ENCODE data around the gene PTGFR. TPM values are rescaled to one million over a fixed set of nuclear protein-coding genes. Genes with fewer than 3 reads are reported as not detected.

PTGFR gene
- total RNA-seq, 1 donor from 2014 or later = not detected

DNA sequence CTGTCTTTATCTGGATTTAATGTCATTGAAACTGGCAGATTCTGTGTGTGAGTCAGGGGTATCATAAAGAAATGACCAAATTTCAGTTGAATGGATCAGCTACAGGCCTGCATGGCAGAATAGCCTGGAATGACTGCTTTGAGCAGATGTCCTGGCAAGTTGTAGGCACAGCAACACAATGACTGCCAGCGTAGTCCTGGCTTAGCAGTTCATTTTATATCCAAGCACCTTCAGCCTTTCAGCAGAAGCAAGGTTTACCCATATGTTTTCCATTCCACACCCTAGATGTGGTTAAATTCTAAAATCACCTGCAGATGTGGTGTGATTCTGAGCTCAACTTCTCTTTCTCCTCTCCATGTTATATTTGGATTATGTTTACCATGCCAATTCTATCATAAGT is 22.3 kb upstream of the PTGFR start:
- TF ChIP-seq, protein P1, sequence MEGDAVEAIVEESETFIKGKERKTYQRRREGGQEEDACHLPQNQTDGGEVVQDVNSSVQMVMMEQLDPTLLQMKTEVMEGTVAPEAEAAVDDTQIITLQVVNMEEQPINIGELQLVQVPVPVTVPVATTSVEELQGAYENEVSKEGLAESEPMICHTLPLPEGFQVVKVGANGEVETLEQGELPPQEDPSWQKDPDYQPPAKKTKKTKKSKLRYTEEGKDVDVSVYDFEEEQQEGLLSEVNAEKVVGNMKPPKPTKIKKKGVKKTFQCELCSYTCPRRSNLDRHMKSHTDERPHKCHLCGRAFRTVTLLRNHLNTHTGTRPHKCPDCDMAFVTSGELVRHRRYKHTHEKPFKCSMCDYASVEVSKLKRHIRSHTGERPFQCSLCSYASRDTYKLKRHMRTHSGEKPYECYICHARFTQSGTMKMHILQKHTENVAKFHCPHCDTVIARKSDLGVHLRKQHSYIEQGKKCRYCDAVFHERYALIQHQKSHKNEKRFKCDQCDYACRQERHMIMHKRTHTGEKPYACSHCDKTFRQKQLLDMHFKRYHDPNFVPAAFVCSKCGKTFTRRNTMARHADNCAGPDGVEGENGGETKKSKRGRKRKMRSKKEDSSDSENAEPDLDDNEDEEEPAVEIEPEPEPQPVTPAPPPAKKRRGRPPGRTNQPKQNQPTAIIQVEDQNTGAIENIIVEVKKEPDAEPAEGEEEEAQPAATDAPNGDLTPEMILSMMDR (IDR thresholded peaks at IDR 0.05; ENCODE audit: partially characterized antibody, unreplicated experiment) = no peak
- H3K4me3 Mint-ChIP-seq (ENCODE audit: unreplicated experiment) = no peak overlapping the region
- peaks cover 5% of the 10 kb centered on the region for H3K9me3 Mint-ChIP-seq (ENCODE audit: unreplicated experiment)
- H3K27ac Mint-ChIP-seq (ENCODE audit: unreplicated experiment) = no peak overlapping the region
- no peak for DNase-seq
- H3K4me1 Mint-ChIP-seq (ENCODE audit: low read depth, unreplicated experiment) = no peaks in the 10 kb centered on the region
- no peaks in the 10 kb centered on the region for H3K36me3 Mint-ChIP-seq (ENCODE audit: unreplicated experiment)
- peaks cover 4% of the 10 kb centered on the region for H3K27me3 Mint-ChIP-seq (ENCODE audit: unreplicated experiment)

DNA sequence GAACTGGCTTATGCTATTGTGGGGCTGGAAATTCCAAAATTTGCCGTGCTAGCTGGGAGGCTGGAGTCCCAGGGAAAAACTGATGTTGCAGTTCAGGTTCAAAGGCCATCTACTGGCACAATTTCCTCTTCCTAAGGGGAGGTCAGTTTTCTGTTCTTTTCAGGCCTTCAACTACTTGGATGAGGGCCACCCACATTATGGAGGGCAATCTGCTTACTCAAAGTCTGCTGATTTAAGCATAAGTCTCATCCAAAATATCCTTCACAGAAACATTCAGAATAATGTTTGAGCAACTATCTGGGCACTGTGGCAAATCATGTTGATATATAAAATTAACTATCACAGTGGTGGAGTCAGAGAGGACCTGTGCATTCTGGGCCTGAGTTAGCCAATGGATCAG is 21.2 kb upstream of the PTGFR start:
- Mint-ChIP-seq H3K4me1 (ENCODE audit: low read depth, unreplicated experiment) (no peaks in the 10 kb centered on the region), H3K9me3 (ENCODE audit: unreplicated experiment) (peaks cover 5% of the 10 kb centered on the region), H3K27ac (ENCODE audit: unreplicated experiment) (no peak overlapping the region), H3K27me3 (ENCODE audit: unreplicated experiment) (peaks cover 4% of the 10 kb centered on the region), H3K36me3 (ENCODE audit: unreplicated experiment) (no peaks in the 10 kb centered on the region), H3K4me3 (ENCODE audit: unreplicated experiment) (no peak overlapping the region)
- no peak for DNase-seq
- TF ChIP-seq, protein P1 (IDR thresholded peaks at IDR 0.05; ENCODE audit: partially characterized antibody, unreplicated experiment) = no peak

DNA sequence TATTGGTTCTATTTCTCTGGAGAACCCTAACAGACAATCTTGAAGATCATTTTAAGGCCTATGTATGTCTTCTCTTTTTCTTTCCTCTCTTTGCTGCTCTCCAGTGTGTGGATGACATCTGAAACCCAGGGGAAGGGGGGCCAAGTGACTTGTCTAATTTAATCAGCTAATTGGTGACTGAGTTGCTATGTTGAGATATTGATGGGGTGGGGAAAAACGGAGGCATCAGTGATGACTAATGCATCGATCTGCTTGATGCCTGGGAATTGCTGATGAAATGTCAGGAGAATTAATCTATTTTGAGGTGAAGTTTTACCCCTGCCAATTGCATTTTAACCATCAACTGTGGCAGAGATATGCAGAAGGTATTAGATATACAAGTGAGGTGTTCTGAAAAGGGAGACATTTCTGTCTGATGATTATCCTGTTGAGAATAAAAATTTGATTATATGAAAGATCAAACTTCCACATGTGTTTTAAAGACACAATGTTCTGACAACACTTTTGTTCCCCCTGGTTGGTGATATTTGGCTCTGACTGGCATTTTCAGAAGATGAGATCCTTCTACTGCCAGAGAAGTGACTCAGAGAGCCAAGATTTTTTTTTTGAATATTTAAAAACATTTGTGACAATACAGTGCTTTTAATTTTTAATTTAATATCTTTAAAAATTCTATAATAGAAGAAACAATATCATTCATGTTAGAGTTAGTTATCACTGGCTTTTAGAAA is 18.7 kb upstream of the PTGFR start:
- peaks cover 2% of the 10 kb centered on the region for H3K27me3 Mint-ChIP-seq (ENCODE audit: unreplicated experiment)
- no peaks in the 10 kb centered on the region for H3K4me1 Mint-ChIP-seq (ENCODE audit: low read depth, unreplicated experiment)
- H3K36me3 Mint-ChIP-seq (ENCODE audit: unreplicated experiment) = no peaks in the 10 kb centered on the region
- TF ChIP-seq, protein P1 (IDR thresholded peaks at IDR 0.05; ENCODE audit: partially characterized antibody, unreplicated experiment) = no peak
- peaks cover 5% of the 10 kb centered on the region for H3K9me3 Mint-ChIP-seq (ENCODE audit: unreplicated experiment)
- no peak for DNase-seq
- no peak overlapping the region for H3K4me3 Mint-ChIP-seq (ENCODE audit: unreplicated experiment)
- H3K27ac Mint-ChIP-seq (ENCODE audit: unreplicated experiment) = no peak overlapping the region

DNA sequence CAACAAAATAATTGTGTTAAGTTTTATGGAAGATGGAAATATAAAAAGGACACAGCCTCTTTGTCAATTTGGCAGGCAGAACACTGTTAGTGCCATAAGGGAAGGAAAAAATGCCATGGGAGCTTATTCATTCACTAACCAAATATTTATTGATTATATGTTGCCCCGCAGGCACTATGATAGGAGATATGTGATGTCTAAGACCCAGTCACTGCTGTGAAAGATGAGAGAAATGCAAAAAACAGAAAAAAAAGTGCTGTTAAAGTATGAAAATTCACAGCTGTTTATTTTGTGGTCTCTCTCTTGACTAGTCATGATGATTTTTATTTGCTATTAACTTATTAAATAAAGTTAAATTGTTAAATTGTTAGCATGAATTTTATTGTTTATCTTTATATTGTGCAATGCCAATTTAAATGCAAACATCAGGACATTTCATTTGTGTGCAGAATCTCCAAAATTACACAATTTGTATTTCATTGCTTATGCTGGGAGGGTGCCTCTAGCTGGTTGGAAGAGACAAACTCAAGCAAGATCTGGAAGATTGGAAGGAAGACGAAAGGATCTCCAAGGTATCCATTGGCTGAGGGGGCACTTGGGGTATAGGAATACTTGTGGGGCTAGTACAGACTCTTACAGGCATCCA is 17.8 kb upstream of the PTGFR start:
- DNase-seq = no peak
- Mint-ChIP-seq H3K4me3 (ENCODE audit: unreplicated experiment) (no peak overlapping the region), H3K27me3 (ENCODE audit: unreplicated experiment) (no peaks in the 10 kb centered on the region), H3K27ac (ENCODE audit: unreplicated experiment) (no peak overlapping the region), H3K36me3 (ENCODE audit: unreplicated experiment) (no peaks in the 10 kb centered on the region), H3K4me1 (ENCODE audit: low read depth, unreplicated experiment) (no peaks in the 10 kb centered on the region), H3K9me3 (ENCODE audit: unreplicated experiment) (peaks cover 5% of the 10 kb centered on the region)
- TF ChIP-seq, protein P1 (IDR thresholded peaks at IDR 0.05; ENCODE audit: partially characterized antibody, unreplicated experiment) = no peak

DNA sequence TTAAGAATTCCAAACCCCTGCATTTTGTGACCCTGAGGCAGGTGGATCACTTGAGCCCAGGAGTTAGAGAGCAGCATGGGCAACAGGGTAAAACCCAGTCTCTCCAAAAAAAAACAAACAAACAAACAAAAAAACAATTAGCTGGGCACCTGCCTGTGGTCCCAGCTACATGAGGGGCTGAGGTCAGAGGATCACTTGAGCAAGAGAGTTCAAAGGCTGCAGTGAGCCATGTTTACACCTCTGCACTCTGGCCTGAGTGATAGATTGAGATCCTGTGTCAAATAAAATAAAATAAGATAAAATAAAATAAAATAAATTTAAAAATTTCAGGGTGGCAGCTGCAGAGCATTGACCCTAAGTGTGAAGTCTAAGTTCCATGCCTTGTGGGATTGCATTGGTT is 16.7 kb upstream of the PTGFR start:
- H3K27me3 Mint-ChIP-seq (ENCODE audit: unreplicated experiment) = no peaks in the 10 kb centered on the region
- no peak for DNase-seq
- H3K27ac Mint-ChIP-seq (ENCODE audit: unreplicated experiment) = no peak overlapping the region
- no peaks in the 10 kb centered on the region for H3K36me3 Mint-ChIP-seq (ENCODE audit: unreplicated experiment)
- peaks cover 5% of the 10 kb centered on the region for H3K9me3 Mint-ChIP-seq (ENCODE audit: unreplicated experiment)
- H3K4me1 Mint-ChIP-seq (ENCODE audit: low read depth, unreplicated experiment) = no peaks in the 10 kb centered on the region
- no peak overlapping the region for H3K4me3 Mint-ChIP-seq (ENCODE audit: unreplicated experiment)
- TF ChIP-seq, protein P1 (IDR thresholded peaks at IDR 0.05; ENCODE audit: partially characterized antibody, unreplicated experiment) = no peak
